ENCODE data around the gene NGEF. TPM values are rescaled to one million over a fixed set of nuclear protein-coding genes. Genes with fewer than 3 reads are reported as not detected.

Gene NGEF
- total and polyA plus RNA-seq, 2 donors (not counting 1 experiment from before 2014, with no cell fraction given): under 0.01 to 0.24 TPM

- Histone ChIP-seq H3K9me3 (ENCODE audit: control insufficient read depth, insufficient read depth, low read depth, low read length) (no peaks in the 10 kb centered on the region), H3K79me2 (ENCODE audit: control insufficient read depth, insufficient read depth, low read length) (no peaks in the 10 kb centered on the region), H2AFZ (ENCODE audit: low read length) (no peak overlapping the region), H4K20me1 (ENCODE audit: control insufficient read depth, extremely low read depth, insufficient read depth, low read length) (no peaks in the 10 kb centered on the region), H3K9ac (ENCODE audit: insufficient read depth, low read length) (no peak overlapping the region), H3K4me1 (ENCODE audit: control insufficient read depth, extremely low read depth, insufficient read depth, low read length) (no peaks in the 10 kb centered on the region), H3K36me3 (ENCODE audit: control insufficient read depth, insufficient read depth, low read length) (no peaks in the 10 kb centered on the region), H3K4me3 (replicated peaks in 1 of 4; ENCODE audit: control extremely low read depth in 1 of 4, insufficient read depth in 1 of 4, low read depth in 3 of 4, low read length in 4 of 4) (no peak overlapping the region), H3K4me2 (ENCODE audit: extremely low read depth, insufficient read depth, low read length) (no peak overlapping the region), H3K27ac (ENCODE audit: insufficient read depth, low read length) (no peak overlapping the region), H3K27me3 (ENCODE audit: control insufficient read depth, insufficient read depth, low read length) (peaks cover 6% of the 10 kb centered on the region)
- TF ChIP-seq CTCF (conservative IDR thresholded peaks at IDR 0.05 in 1 of 2, IDR thresholded peaks at IDR 0.05 in 1 of 2; ENCODE audit: low read depth in 1 of 2, low read length in 2 of 2) (no peak), EZH2 (IDR thresholded peaks at IDR 0.05; ENCODE audit: low read length, missing control alignments) (no peak)
- DNase-seq (ENCODE audit: low read depth in 2 of 2): no peak
Observed at GRCh38 chr2:232967474-232967873, 45.6 kb downstream of the NGEF start.

DNA sequence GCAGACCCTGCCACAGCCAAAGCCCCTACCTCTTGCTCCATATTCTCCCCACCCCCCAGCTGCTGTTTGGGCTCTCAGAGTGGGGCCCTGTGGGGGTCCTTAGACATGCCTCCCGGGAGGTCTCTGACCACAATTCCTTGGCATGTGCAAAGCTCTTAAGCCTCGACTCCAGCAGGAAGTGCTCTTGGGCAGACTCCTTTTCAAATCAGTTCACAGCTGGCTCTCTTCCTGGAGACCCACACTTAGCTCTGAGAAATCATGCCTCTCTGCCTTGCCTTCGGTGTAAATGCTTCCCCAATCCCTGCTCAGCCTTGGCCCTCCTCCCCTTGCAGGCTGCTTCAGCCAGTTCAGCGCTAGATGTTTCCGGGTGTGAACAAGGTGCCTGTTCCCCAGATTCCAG, 46.9 kb downstream of the NGEF start:
- H3K4me2 ChIP-seq (ENCODE audit: extremely low read depth, insufficient read depth, low read length): no peak overlapping the region
- no peaks in the 10 kb centered on the region for H4K20me1 ChIP-seq (ENCODE audit: control insufficient read depth, extremely low read depth, insufficient read depth, low read length)
- no peak overlapping the region for H3K4me3 ChIP-seq (replicated peaks in 1 of 4; ENCODE audit: control extremely low read depth in 1 of 4, insufficient read depth in 1 of 4, low read depth in 3 of 4, low read length in 4 of 4)
- DNase-seq (ENCODE audit: low read depth in 2 of 2): no peak
- H3K36me3 ChIP-seq (ENCODE audit: control insufficient read depth, insufficient read depth, low read length): no peaks in the 10 kb centered on the region
- H3K27me3 ChIP-seq (ENCODE audit: control insufficient read depth, insufficient read depth, low read length): peaks cover 6% of the 10 kb centered on the region
- TF ChIP-seq CTCF (conservative IDR thresholded peaks at IDR 0.05 in 1 of 2, IDR thresholded peaks at IDR 0.05 in 1 of 2; ENCODE audit: low read depth in 1 of 2, low read length in 2 of 2) (no peak), EZH2 (IDR thresholded peaks at IDR 0.05; ENCODE audit: low read length, missing control alignments) (no peak)
- no peak overlapping the region for H3K9ac ChIP-seq (ENCODE audit: insufficient read depth, low read length)
- no peak overlapping the region for H3K27ac ChIP-seq (ENCODE audit: insufficient read depth, low read length)
- no peak overlapping the region for H2AFZ ChIP-seq (ENCODE audit: low read length)
- H3K79me2 ChIP-seq (ENCODE audit: control insufficient read depth, insufficient read depth, low read length): no peaks in the 10 kb centered on the region
- H3K4me1 ChIP-seq (ENCODE audit: control insufficient read depth, extremely low read depth, insufficient read depth, low read length): no peaks in the 10 kb centered on the region
- H3K9me3 ChIP-seq (ENCODE audit: control insufficient read depth, insufficient read depth, low read depth, low read length): no peaks in the 10 kb centered on the region

- H3K79me2 ChIP-seq (ENCODE audit: control insufficient read depth, insufficient read depth, low read length): no peaks in the 10 kb centered on the region
- H3K4me1 ChIP-seq (ENCODE audit: control insufficient read depth, extremely low read depth, insufficient read depth, low read length): no peaks in the 10 kb centered on the region
- TF ChIP-seq CTCF (conservative IDR thresholded peaks at IDR 0.05 in 1 of 2, IDR thresholded peaks at IDR 0.05 in 1 of 2; ENCODE audit: low read depth in 1 of 2, low read length in 2 of 2) (no peak), EZH2 (IDR thresholded peaks at IDR 0.05; ENCODE audit: low read length, missing control alignments) (no peak)
- no peaks in the 10 kb centered on the region for H3K36me3 ChIP-seq (ENCODE audit: control insufficient read depth, insufficient read depth, low read length)
- H3K4me3 ChIP-seq (replicated peaks in 1 of 4; ENCODE audit: control extremely low read depth in 1 of 4, insufficient read depth in 1 of 4, low read depth in 3 of 4, low read length in 4 of 4): no peak overlapping the region
- no peak overlapping the region for H2AFZ ChIP-seq (ENCODE audit: low read length)
- peaks cover 6% of the 10 kb centered on the region for H3K27me3 ChIP-seq (ENCODE audit: control insufficient read depth, insufficient read depth, low read length)
- no peak overlapping the region for H3K4me2 ChIP-seq (ENCODE audit: extremely low read depth, insufficient read depth, low read length)
- H4K20me1 ChIP-seq (ENCODE audit: control insufficient read depth, extremely low read depth, insufficient read depth, low read length): no peaks in the 10 kb centered on the region
- H3K27ac ChIP-seq (ENCODE audit: insufficient read depth, low read length): no peak overlapping the region
- no peaks in the 10 kb centered on the region for H3K9me3 ChIP-seq (ENCODE audit: control insufficient read depth, insufficient read depth, low read depth, low read length)
- no peak overlapping the region for H3K9ac ChIP-seq (ENCODE audit: insufficient read depth, low read length)
- no peak for DNase-seq (ENCODE audit: low read depth in 2 of 2)
Observed at GRCh38 chr2:232963913-232964312, 49.1 kb downstream of the NGEF start.

Measured in fibroblast of lung (primary cell).